ENCODE results near the gene MRM2. TPM values are rescaled to one million over a fixed set of nuclear protein-coding genes. Genes with fewer than 3 reads are reported as not detected.

The MRM2 gene
- total RNA-seq, 2 experiments from 2014 or later: 45.1 to 52.3 TPM

- Histone ChIP-seq H3K36me3 (ENCODE audit: insufficient read depth, low read length) (peaks cover 81% of the 10 kb centered on the region), H3K4me3 (ENCODE audit: low read depth, low read length, poor library complexity, severe bottlenecking) (no peak overlapping the region), H3K4me2 (ENCODE audit: low read length) (no peak overlapping the region), H3K9me2 (ENCODE audit: insufficient read depth, low read length) (no peaks in the 10 kb centered on the region), H2AFZ (ENCODE audit: low read length) (no peak overlapping the region), H3K79me2 (ENCODE audit: insufficient read depth, low read depth, low read length) (no peaks in the 10 kb centered on the region), H4K20me1 (ENCODE audit: insufficient read depth, low read length) (no peaks in the 10 kb centered on the region), H3K27ac (ENCODE audit: low read depth, low read length, poor library complexity, severe bottlenecking) (no peak overlapping the region), H3K9me3 (ENCODE audit: low read length) (peaks cover 6% of the 10 kb centered on the region), H3K4me1 (ENCODE audit: insufficient read depth, low read length, poor library complexity, severe bottlenecking) (no peaks in the 10 kb centered on the region)
- TF ChIP-seq EZH2phosphoT487 (IDR thresholded peaks at IDR 0.05; ENCODE audit: borderline replicate concordance, low read depth, low read length): no peak
- TF ChIP-seq, protein P1, sequence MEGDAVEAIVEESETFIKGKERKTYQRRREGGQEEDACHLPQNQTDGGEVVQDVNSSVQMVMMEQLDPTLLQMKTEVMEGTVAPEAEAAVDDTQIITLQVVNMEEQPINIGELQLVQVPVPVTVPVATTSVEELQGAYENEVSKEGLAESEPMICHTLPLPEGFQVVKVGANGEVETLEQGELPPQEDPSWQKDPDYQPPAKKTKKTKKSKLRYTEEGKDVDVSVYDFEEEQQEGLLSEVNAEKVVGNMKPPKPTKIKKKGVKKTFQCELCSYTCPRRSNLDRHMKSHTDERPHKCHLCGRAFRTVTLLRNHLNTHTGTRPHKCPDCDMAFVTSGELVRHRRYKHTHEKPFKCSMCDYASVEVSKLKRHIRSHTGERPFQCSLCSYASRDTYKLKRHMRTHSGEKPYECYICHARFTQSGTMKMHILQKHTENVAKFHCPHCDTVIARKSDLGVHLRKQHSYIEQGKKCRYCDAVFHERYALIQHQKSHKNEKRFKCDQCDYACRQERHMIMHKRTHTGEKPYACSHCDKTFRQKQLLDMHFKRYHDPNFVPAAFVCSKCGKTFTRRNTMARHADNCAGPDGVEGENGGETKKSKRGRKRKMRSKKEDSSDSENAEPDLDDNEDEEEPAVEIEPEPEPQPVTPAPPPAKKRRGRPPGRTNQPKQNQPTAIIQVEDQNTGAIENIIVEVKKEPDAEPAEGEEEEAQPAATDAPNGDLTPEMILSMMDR (conservative IDR thresholded peaks at IDR 0.05; ENCODE audit: low read length): no peak
- ChIA-PET CTCF (ENCODE audit: unreplicated experiment) (no interaction called here), POLR2A (no interaction called here)
- intact Hi-C loops (cut with micrococcal nuclease; ENCODE audit: unreplicated experiment): no loop called here
- DNase-seq (ENCODE audit: low spot score): no peak
- no TSS peak for BruUV-seq (replicated peaks)
These were observed 43.8 kb downstream of the MRM2 start for GRCh38 chr7:2198206-2198605.

- Histone ChIP-seq H3K79me2 (ENCODE audit: insufficient read depth, low read depth, low read length) (no peaks in the 10 kb centered on the region), H2AFZ (ENCODE audit: low read length) (no peak overlapping the region), H3K27ac (ENCODE audit: low read depth, low read length, poor library complexity, severe bottlenecking) (no peak overlapping the region), H4K20me1 (ENCODE audit: insufficient read depth, low read length) (no peaks in the 10 kb centered on the region), H3K9me2 (ENCODE audit: insufficient read depth, low read length) (no peaks in the 10 kb centered on the region), H3K9me3 (ENCODE audit: low read length) (peaks cover 6% of the 10 kb centered on the region), H3K36me3 (ENCODE audit: insufficient read depth, low read length) (peaks cover 79% of the 10 kb centered on the region), H3K4me1 (ENCODE audit: insufficient read depth, low read length, poor library complexity, severe bottlenecking) (no peaks in the 10 kb centered on the region), H3K4me3 (ENCODE audit: low read depth, low read length, poor library complexity, severe bottlenecking) (no peak overlapping the region), H3K4me2 (ENCODE audit: low read length) (no peak overlapping the region)
- CTCF ChIA-PET (ENCODE audit: unreplicated experiment): no interaction called here
- intact Hi-C loops (cut with micrococcal nuclease; ENCODE audit: unreplicated experiment): no loop called here
- no TSS peak for BruUV-seq (replicated peaks)
- TF ChIP-seq, protein P1 (conservative IDR thresholded peaks at IDR 0.05; ENCODE audit: low read length): no peak
- no peak for TF ChIP-seq EZH2phosphoT487 (IDR thresholded peaks at IDR 0.05; ENCODE audit: borderline replicate concordance, low read depth, low read length)
- DNase-seq (ENCODE audit: low spot score): no peak
- POLR2A ChIA-PET: no interaction called here
These were observed 44.4 kb downstream of the MRM2 start for GRCh38 chr7:2197436-2198155.

All from OCI-LY7 (cell line).